GM18526 (cell line): ENCODE measurements around the gene ATP5PB.

Experiments
- POLR2A ChIP-seq: IDR thresholded peaks from 3 replicates; pipeline ENCODE4 v1.6.1; 2011; ENCODE audit not compliant: insufficient read length; ENCODE audit errors: extremely low read depth

The ATP5PB gene

DNA sequence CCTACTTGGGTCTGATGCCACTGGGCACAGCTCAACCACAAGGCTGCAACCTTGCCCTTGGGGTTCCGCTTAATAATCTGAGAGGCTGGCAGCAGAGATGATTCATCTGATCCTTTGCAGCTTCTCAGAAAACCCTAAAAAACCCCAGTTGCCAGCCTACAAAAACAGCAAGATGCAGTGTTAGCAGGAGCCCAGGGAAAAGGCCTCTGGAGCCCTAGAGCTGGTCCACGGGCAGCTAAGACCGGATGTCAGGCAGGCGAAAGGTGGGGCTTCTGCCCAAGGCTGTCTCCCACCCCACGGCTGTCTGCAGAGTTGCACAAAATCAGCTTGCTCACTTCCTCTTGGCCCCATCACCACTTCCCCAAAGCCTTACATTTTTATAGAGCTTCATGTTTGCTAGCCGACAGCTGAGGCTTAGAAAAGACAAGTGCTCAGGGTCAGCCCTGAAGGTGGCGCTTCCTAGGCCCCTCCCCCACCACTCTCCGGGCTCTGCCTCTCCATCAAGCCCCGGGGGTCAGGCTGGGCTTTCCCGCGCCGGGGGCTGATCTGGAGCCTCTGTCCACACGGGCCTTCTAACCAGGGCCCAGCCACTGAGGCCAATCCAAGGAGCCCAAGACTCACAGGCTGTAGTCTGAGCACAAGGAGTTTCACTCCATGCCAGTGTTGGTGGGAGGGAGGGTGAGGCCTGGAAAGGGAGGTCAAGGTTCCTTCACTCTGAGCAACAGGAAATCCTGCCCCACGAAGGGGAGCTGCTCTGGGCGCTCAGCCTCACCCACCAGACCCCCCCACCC is 58.3 kb downstream of the ATP5PB start:
- TF ChIP-seq POLR2A: peak; percentile 54

DNA sequence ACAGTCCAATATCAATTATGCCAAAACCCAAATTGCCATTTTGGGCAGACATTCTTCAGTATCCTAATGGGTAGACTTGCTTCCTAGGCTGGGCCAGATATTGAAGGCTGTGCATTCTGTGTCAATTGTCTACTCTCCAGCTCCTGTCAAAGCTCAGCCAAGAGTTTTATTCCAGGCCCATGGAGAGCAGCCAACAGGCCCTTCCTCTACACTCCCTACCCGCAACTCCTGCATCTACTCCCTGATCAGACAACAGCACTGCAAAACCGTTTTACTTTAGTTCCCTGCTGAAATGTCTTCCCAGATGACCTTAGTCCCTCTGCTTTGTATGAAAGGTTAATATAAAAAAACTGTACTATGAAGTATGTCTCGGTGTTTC is 60.7 kb downstream of the ATP5PB start:
- no peak for TF ChIP-seq POLR2A

DNA sequence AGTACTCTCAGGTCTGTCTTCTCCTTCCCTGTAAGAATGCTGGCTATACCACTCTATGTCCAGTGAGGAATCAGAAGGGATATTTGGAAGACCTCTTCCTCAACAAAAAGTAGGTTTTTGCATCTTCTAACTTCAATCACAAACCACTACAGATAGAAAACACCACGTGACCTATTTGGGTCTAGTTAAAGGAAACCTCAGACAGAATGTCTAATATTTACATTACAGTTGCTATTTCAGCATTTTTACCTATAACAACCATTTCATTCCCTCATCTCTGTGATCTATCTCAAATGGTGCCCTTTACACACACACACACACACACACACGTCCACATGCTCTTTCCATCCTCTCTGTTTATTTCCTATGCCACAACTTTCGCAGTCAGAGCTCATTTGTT is 62.1 kb downstream of the ATP5PB start:
- TF ChIP-seq POLR2A: no peak
